GM21381 (cell line): ENCODE data around the gene CCR5AS.

Experiments
- ATAC-seq: cut with Tn5 transposase; IDR thresholded peaks from one replicate; pipeline ENCODE4 v1.9.1; 2021; ENCODE audit warnings: mild to moderate bottlenecking, moderate library complexity; ENCODE audit not compliant: unreplicated experiment

CCR5AS gene

GRCh38 chr3:46321461-46322104 is 85.3 kb downstream of the CCR5AS start:
- no peak for ATAC-seq

- ATAC-seq: no peak
Observed at GRCh38 chr3:46318207-46318927, 88.5 kb downstream of the CCR5AS start.

- ATAC-seq: no peak
Observed at GRCh38 chr3:46316206-46316605, 90.7 kb downstream of the CCR5AS start.

GRCh38 chr3:46314517-46314916 is 92.3 kb downstream of the CCR5AS start:
- ATAC-seq: no peak
